Activated CD8-positive, alpha-beta T cell treated with anti-CD3 and anti-CD28 coated beads for 36 hours (primary cell): ENCODE data around the gene INO80B. TPM values are rescaled to one million over a fixed set of nuclear protein-coding genes. Genes with fewer than 3 reads are reported as not detected.
"Not testable (repeated sequence)": the region's sequence is repeated elsewhere in the genome, so short reads cannot be mapped to it uniquely, and the experiment has no call there.

Experiments used
- ATAC-seq: fragments of 200-7000 bp; cut with Tn5 transposase; one replicate; pipeline ENCODE4 v1.10.0; 2021; ENCODE audit warnings: mild to moderate bottlenecking, moderate library complexity
- CTCF ChIA-PET: fragments of 350-600 bp; sonication (Branson Sonifier 250); formaldehyde crosslinking; loops from one replicate; lab custom pipeline; 2021; ENCODE audit warnings: antibody characterized with exemption; lab: Charles Lee
- POLR2A ChIA-PET: fragments of 350-600 bp; sonication (Branson Sonifier 250); formaldehyde crosslinking; loops from one replicate; lab custom pipeline; 2021; ENCODE audit warnings: antibody characterized with exemption; lab: Charles Lee
- DNase-seq: peaks from one replicate; pipeline ENCODE4 v3.0.0-alpha.2; 2020
- H3K27ac Mint-ChIP-seq: one replicate; pipeline ENCODE4 v1.8.0; 2021; ENCODE audit warnings: mild to moderate bottlenecking, mixed read lengths
- H3K27me3 Mint-ChIP-seq: one replicate; pipeline ENCODE4 v1.8.0; 2021; ENCODE audit warnings: mixed read lengths
- H3K36me3 Mint-ChIP-seq: one replicate; pipeline ENCODE4 v1.8.0; 2021; ENCODE audit warnings: low read depth, mixed read lengths
- H3K4me1 Mint-ChIP-seq: one replicate; pipeline ENCODE4 v1.8.0; 2021; ENCODE audit warnings: low read depth, mixed read lengths
- H3K4me3 Mint-ChIP-seq: one replicate; pipeline ENCODE4 v1.8.0; 2021; ENCODE audit warnings: mild to moderate bottlenecking, moderate library complexity, mixed read lengths
- H3K9me3 Mint-ChIP-seq: one replicate; pipeline ENCODE4 v1.8.0; 2021; ENCODE audit warnings: mixed read lengths
- CTCF ChIP-seq: fragments of 200-600 bp; IDR thresholded peaks from one replicate; pipeline ENCODE4 v1.8.0; 2022; ENCODE audit warnings: antibody characterized with exemption, mild to moderate bottlenecking
- intact Hi-C: fragments of 100-400 bp; cut with micrococcal nuclease; formaldehyde crosslinking; loops from one replicate; pipeline ENCODE4 v1.10.0; 2022
- total RNA-seq, 2 experiments: library from RNA; stranded (reverse); gene quantifications; one replicate each; pipeline ENCODE4 v1.2.3, GENCODE V29; 2021

The INO80B gene
- total RNA-seq, 2 experiments from 2014 or later: 23.9 to 24.2 TPM

DNA sequence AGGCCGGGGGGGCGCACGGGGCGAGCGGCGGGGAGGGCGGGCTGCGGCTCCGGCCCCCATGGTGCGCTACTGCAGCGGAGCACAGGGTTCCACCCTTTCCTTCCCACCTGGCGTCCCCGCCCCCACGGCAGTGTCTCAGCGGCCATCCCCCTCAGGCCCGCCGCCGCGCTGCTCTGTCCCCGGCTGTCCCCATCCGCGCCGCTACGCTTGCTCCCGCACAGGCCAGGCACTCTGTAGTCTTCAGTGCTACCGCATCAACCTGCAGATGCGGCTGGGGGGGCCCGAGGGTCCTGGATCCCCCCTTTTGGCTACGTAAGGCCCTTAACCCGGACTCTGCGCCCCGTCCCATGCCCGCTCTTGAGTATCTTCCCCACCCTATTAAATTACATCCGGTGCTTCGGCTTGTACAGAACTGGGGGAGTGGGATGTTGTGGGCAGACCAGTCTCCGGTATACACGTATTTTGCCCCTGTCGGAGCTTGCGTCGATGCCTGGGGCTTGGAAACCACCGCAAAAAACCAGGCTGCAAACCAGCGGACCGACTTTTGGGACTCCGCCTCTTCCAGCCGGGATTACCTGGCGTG is 2.8 kb downstream of the INO80B start:
- peak overlapping the region; percentile 99 for H3K27ac Mint-ChIP-seq
- peak; percentile 90 for DNase-seq
- no peak for TF ChIP-seq CTCF
- no peaks in the 10 kb centered on the region for H3K27me3 Mint-ChIP-seq
- intact Hi-C loops: no loop called here
- POLR2A ChIA-PET: interaction anchor here (1.0 to 5.6 kb wide), 11 partner anchors 10 to 73 kb away, joined by 3 to 48 read pairs (median 10); partner anchors contain the start of genes AUP1, C2orf81, CCDC142 and HTRA2
- peak; percentile 46 for ATAC-seq
- H3K4me1 Mint-ChIP-seq: peaks cover 44% of the 10 kb centered on the region
- H3K9me3 Mint-ChIP-seq: no peaks in the 10 kb centered on the region
- H3K36me3 Mint-ChIP-seq: peaks cover 20% of the 10 kb centered on the region
- CTCF ChIA-PET: interaction anchor here (0.9 to 4.1 kb wide), 8 partner anchors 9 to 208 kb away, joined by 3 to 40 read pairs (median 8); partner anchors contain the start of genes AUP1, CCDC142, HTRA2 and MRPL53
- H3K4me3 Mint-ChIP-seq: peak overlapping the region; percentile 98

- DNase-seq (peak; percentile 100), ATAC-seq (peak; percentile 84)
- intact Hi-C loops: no loop called here
- H3K9me3 Mint-ChIP-seq: no peaks in the 10 kb centered on the region
- CTCF ChIA-PET: interaction anchor here (0.8 to 4.1 kb wide), 10 partner anchors 9 to 209 kb away, joined by 3 to 30 read pairs (median 5); partner anchors contain the start of genes AUP1, CCDC142, HTRA2 and MRPL53
- no peaks in the 10 kb centered on the region for H3K27me3 Mint-ChIP-seq
- POLR2A ChIA-PET: interaction anchor here (1.0 to 5.6 kb wide), 11 partner anchors 9 to 73 kb away, joined by 3 to 48 read pairs (median 10); partner anchors contain the start of genes AUP1, C2orf81, CCDC142 and HTRA2
- peak within 1 kb of the TSS; percentile 99 for H3K27ac Mint-ChIP-seq
- no peak for TF ChIP-seq CTCF
- H3K4me1 Mint-ChIP-seq: peaks cover 42% of the 10 kb centered on the region
- H3K36me3 Mint-ChIP-seq: peaks cover 25% of the 10 kb centered on the region
- H3K4me3 Mint-ChIP-seq: peak within 1 kb of the TSS; percentile 98
Measured at GRCh38 chr2:74458132-74458937, 3.4 kb downstream of the INO80B start, which contains the start of gene WBP1. WBP1 (plus strand) TSS chr2:74458438; CDS start chr2:74458603, 165 bp downstream.

GRCh38 chr2:74458938-74459363 is 4.1 kb downstream of the INO80B start:
- no peak for DNase-seq
- TF ChIP-seq CTCF: no peak
- no peak for ATAC-seq

DNA sequence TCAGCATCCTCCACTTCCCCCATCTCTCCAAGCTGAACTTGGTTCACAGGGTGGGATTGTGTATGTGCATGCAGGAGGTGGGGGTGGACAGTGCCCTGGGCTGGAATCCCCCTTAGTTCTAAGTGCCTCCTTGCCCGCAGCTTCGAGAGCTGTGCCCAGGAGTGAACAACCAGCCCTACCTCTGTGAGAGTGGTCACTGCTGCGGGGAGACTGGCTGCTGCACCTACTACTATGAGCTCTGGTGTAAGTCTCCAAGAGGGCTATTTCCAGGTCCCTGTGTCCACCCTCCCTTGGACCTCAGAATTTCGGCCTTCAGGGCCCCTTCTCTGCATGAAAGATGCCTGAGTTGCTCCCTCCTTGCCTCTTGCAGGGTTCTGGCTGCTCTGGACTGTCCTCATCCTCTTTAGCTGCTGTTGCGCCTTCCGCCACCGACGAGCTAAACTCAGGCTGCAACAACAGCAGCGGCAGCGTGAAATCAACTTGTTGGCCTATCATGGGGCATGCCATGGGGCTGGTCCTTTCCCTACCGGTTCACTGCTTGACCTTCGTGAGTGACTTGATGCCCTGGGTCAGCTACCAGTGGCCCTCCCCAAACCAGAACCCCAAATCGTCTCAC is 4.7 kb downstream of the INO80B start:
- peaks cover 27% of the 10 kb centered on the region for H3K36me3 Mint-ChIP-seq
- H3K9me3 Mint-ChIP-seq, ATAC-seq, DNase-seq, H3K27me3 Mint-ChIP-seq, intact Hi-C loops: not testable (repeated sequence)
- ChIA-PET CTCF (interaction anchor here (0.7 to 4.1 kb wide), 7 partner anchors 8 to 129 kb away, joined by 3 to 30 read pairs (median 6); partner anchors contain the start of genes AUP1, CCDC142, HTRA2 and TTC31), POLR2A (interaction anchor here (0.5 to 5.6 kb wide), 6 partner anchors 8 to 704 kb away, joined by 3 to 48 read pairs (median 16); partner anchors contain the start of genes CCDC142, LBX2, MRPL53 and TTC31)
- H3K4me1 Mint-ChIP-seq: peaks cover 43% of the 10 kb centered on the region
- peak overlapping the region; percentile 43 for H3K27ac Mint-ChIP-seq
- H3K4me3 Mint-ChIP-seq: peak overlapping the region; percentile 98

More at GRCh38 chr2:74458938-74459363, 4.1 kb downstream of the INO80B start:
- ChIA-PET POLR2A (interaction anchor here (1.0 to 5.6 kb wide), 9 partner anchors 8 to 74 kb away, joined by 3 to 48 read pairs (median 14); partner anchors contain the start of genes AUP1, C2orf81, CCDC142 and HTRA2), CTCF (interaction anchor here (0.7 to 4.1 kb wide), 8 partner anchors 9 to 130 kb away, joined by 3 to 30 read pairs (median 5); partner anchors contain the start of genes AUP1, CCDC142, HTRA2 and TTC31)
- Mint-ChIP-seq H3K27me3 (no peaks in the 10 kb centered on the region), H3K4me3 (peak overlapping the region; percentile 98), H3K4me1 (peaks cover 44% of the 10 kb centered on the region), H3K9me3 (no peaks in the 10 kb centered on the region), H3K27ac (peak overlapping the region; percentile 99), H3K36me3 (peaks cover 25% of the 10 kb centered on the region)
- intact Hi-C loops: no loop called here

- intact Hi-C loops, H3K27me3 Mint-ChIP-seq: not testable (repeated sequence)
- POLR2A ChIA-PET: interaction anchor here (2.9 to 4.1 kb wide), 3 partner anchors 7 to 40 kb away, joined by 10 to 25 read pairs (median 21); partner anchors contain the start of genes LBX2 and MRPL53
Measured at GRCh38 chr2:74460187-74460586, 5.3 kb downstream of the INO80B start.

More at GRCh38 chr2:74460187-74460586, 5.3 kb downstream of the INO80B start:
- H3K4me1 Mint-ChIP-seq: peaks cover 42% of the 10 kb centered on the region
- H3K36me3 Mint-ChIP-seq: peaks cover 24% of the 10 kb centered on the region
- H3K4me3 Mint-ChIP-seq: peak overlapping the region; percentile 98
- not testable (repeated sequence) for H3K27ac Mint-ChIP-seq, DNase-seq, H3K9me3 Mint-ChIP-seq, ATAC-seq
- CTCF ChIA-PET: interaction anchor here (1.8 to 4.1 kb wide), 3 partner anchors 12 to 72 kb away, joined by 4 to 30 read pairs (median 8); partner anchors contain the start of genes AUP1, HTRA2 and MRPL53
